ENCODE results near the gene NUCKS1.

- TF ChIP-seq CREB5 (CRISPR knock-in tag; IDR thresholded peaks at IDR 0.05; ENCODE audit: low read depth) (no peak), PPARA (CRISPR knock-in tag; IDR thresholded peaks at IDR 0.05; ENCODE audit: borderline replicate concordance) (no peak), POU6F1 (CRISPR knock-in tag; IDR thresholded peaks at IDR 0.05; ENCODE audit: borderline replicate concordance, low read depth) (no peak), ISL1 (CRISPR knock-in tag; IDR thresholded peaks at IDR 0.05) (no peak), TSHZ2 (CRISPR knock-in tag; IDR thresholded peaks at IDR 0.05) (no peak), PATZ1 (CRISPR knock-in tag; IDR thresholded peaks at IDR 0.05; ENCODE audit: borderline replicate concordance) (no peak), OSR1 (CRISPR knock-in tag; IDR thresholded peaks at IDR 0.05) (no peak), GLIS3 (CRISPR knock-in tag; IDR thresholded peaks at IDR 0.05) (no peak), TOX (CRISPR knock-in tag; IDR thresholded peaks at IDR 0.05; ENCODE audit: borderline replicate concordance) (no peak), ARNTL (CRISPR knock-in tag; IDR thresholded peaks at IDR 0.05; ENCODE audit: borderline replicate concordance, low read depth) (no peak), TCF4 (CRISPR knock-in tag; IDR thresholded peaks at IDR 0.05; ENCODE audit: borderline replicate concordance) (no peak), ZNF565 (CRISPR knock-in tag; conservative IDR thresholded peaks at IDR 0.05; ENCODE audit: low read depth) (no peak), CSDC2 (CRISPR knock-in tag; IDR thresholded peaks at IDR 0.05) (no peak), ZFP30 (CRISPR knock-in tag; IDR thresholded peaks at IDR 0.05) (no peak)
Observed at GRCh38 chr1:205669341-205670149, 80.4 kb downstream of the NUCKS1 start.
